Progenitor cell of endocrine pancreas (in vitro differentiated cells): ENCODE measurements around the gene SLC9A2. TPM values are rescaled to one million over a fixed set of nuclear protein-coding genes. Genes with fewer than 3 reads are reported as not detected.

Experiments used
- DNase-seq: peaks from one replicate; pipeline ENCODE4 v3.0.0; 2021; ENCODE audit warnings: low spot score; ENCODE audit not compliant: unreplicated experiment
- H3K27ac Mint-ChIP-seq: 2 replicates; pipeline ENCODE4 v1.8.0; 2021; ENCODE audit warnings: mild to moderate bottlenecking, moderate library complexity, mixed read lengths
- H3K27me3 Mint-ChIP-seq: 2 replicates; pipeline ENCODE4 v1.8.0; 2021; ENCODE audit warnings: mixed read lengths
- H3K36me3 Mint-ChIP-seq: 2 replicates; pipeline ENCODE4 v1.8.0; 2022; ENCODE audit warnings: mixed read lengths; ENCODE audit not compliant: insufficient read depth
- H3K4me1 Mint-ChIP-seq: 2 replicates; pipeline ENCODE4 v1.8.0; 2021; ENCODE audit warnings: low read depth, mixed read lengths
- H3K4me3 Mint-ChIP-seq: 2 replicates; pipeline ENCODE4 v1.8.0; 2021; ENCODE audit warnings: low read depth, mild to moderate bottlenecking, moderate library complexity, mixed read lengths
- H3K9me3 Mint-ChIP-seq: 2 replicates; pipeline ENCODE4 v1.8.0; 2021; ENCODE audit warnings: low read depth, mixed read lengths
- total RNA-seq: library from RNA; stranded (reverse); gene quantifications from 2 replicates; pipeline ENCODE4 v1.2.1, GENCODE V29; 2021
- TF ChIP-seq, protein P1 (sequence below): fragments of 200-600 bp; sonication (generic); IDR thresholded peaks from one replicate; pipeline ENCODE4 v1.5.0; 2021; ENCODE audit warnings: antibody characterized with exemption, mild to moderate bottlenecking; ENCODE audit not compliant: unreplicated experiment

The SLC9A2 gene
- total RNA-seq, 1 donor from 2014 or later = 1.6 TPM

DNA sequence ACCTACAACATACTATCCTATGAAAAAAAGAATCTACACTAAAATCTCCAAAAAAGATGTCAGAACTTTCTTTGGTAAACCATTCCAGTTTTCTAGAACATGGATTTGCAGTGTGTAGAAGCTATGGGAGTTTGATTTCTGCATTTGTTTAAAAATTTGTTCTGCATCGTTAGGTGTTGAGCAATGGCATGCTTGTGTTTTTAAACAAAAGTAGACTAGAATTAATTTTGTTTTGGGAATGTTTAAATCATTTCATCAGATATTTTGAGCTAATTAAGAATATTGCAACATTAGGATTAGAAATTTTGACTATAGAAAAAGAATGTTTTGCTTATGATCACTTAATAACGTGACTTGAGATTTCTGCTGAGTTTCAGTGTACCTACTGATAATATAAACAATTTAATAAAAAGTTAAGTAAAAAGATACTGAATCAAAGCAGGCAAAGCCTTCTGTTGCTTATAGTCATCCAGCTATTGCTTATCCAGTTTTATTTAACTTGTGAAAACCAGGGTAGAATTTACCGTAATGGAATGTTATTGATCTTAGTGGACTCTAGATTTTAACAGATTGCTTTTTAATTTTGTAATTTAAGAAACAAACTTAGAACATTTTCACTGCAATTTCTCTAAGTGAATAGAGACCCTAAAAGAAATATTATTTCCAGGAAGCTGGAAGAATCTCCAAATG, 135.2 kb downstream of the SLC9A2 start:
- Mint-ChIP-seq H3K4me3 (no peak overlapping the region), H3K27ac (peak overlapping the region; percentile 86), H3K9me3 (no peaks in the 10 kb centered on the region), H3K4me1 (peaks cover 5% of the 10 kb centered on the region), H3K27me3 (no peaks in the 10 kb centered on the region), H3K36me3 (no peaks in the 10 kb centered on the region)
- TF ChIP-seq, protein P1, sequence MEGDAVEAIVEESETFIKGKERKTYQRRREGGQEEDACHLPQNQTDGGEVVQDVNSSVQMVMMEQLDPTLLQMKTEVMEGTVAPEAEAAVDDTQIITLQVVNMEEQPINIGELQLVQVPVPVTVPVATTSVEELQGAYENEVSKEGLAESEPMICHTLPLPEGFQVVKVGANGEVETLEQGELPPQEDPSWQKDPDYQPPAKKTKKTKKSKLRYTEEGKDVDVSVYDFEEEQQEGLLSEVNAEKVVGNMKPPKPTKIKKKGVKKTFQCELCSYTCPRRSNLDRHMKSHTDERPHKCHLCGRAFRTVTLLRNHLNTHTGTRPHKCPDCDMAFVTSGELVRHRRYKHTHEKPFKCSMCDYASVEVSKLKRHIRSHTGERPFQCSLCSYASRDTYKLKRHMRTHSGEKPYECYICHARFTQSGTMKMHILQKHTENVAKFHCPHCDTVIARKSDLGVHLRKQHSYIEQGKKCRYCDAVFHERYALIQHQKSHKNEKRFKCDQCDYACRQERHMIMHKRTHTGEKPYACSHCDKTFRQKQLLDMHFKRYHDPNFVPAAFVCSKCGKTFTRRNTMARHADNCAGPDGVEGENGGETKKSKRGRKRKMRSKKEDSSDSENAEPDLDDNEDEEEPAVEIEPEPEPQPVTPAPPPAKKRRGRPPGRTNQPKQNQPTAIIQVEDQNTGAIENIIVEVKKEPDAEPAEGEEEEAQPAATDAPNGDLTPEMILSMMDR = no peak
- no peak for DNase-seq

DNA sequence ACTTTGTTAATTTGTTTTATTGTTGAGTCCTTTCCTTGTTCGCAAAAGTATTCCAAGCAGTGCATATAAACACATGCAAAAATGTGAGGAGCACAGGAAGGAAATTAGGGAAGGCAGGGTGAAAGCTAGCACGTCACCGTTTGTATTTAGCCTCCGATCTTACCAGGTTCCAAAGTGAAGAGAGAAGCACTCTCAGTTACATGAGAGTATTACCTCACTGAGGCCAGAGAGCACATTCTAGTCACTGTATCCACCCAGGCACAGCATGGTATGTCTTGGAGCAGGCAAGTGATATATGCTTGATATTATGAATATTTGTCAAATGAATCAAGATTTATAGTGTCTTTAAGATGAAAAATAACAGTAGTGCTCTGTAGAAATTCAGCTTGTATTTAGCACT, 135.9 kb downstream of the SLC9A2 start:
- Mint-ChIP-seq H3K4me3 (no peak overlapping the region), H3K27ac (no peak overlapping the region), H3K9me3 (no peaks in the 10 kb centered on the region), H3K4me1 (peaks cover 5% of the 10 kb centered on the region), H3K27me3 (no peaks in the 10 kb centered on the region), H3K36me3 (no peaks in the 10 kb centered on the region)
- DNase-seq = no peak
- TF ChIP-seq, protein P1 = no peak

DNA sequence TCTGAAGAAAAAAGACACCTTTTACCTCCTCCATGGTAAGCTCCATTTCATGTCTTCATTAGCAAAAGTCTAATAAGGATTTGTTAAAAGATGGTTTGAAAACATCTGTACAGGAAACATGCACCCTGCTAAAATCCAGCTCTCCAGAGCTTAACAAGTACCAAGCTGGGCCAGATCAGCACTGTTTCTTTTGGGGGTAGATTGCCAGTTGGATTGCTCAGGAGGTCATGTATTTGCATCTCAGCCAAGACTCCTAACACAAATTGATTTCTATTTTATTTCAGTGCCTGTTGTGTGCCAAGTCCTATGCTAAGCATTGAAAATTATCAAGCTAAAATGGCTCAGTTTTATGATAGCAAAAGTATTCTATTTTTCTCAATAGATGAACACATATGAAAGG, 139.1 kb downstream of the SLC9A2 start:
- TF ChIP-seq, protein P1 = no peak
- peaks cover 5% of the 10 kb centered on the region for H3K4me1 Mint-ChIP-seq
- no peaks in the 10 kb centered on the region for H3K9me3 Mint-ChIP-seq
- no peak for DNase-seq
- no peak overlapping the region for H3K27ac Mint-ChIP-seq
- no peaks in the 10 kb centered on the region for H3K36me3 Mint-ChIP-seq
- no peaks in the 10 kb centered on the region for H3K27me3 Mint-ChIP-seq
- no peak overlapping the region for H3K4me3 Mint-ChIP-seq

Other genes with a start within 250 kb of the SLC9A2 start
- not detected in 2 replicates for gene IL18RAP, start 196.4 kb upstream of the SLC9A2 start, total RNA-seq
- gene SLC9A4, start 146.3 kb upstream of the SLC9A2 start, total RNA-seq = 0.62 and 0.93 TPM in 2 replicates
- 6.4 and 8.1 TPM in 2 replicates for gene TMEM182, start 142.5 kb downstream of the SLC9A2 start, total RNA-seq